ENCODE data around the gene ATP13A2. TPM values are rescaled to one million over a fixed set of nuclear protein-coding genes. Genes with fewer than 3 reads are reported as not detected.

ATP13A2 gene
- polyA plus RNA-seq, 1 of the 3 experiments (the other 2 are of a cell fraction): 29.3 TPM

DNA sequence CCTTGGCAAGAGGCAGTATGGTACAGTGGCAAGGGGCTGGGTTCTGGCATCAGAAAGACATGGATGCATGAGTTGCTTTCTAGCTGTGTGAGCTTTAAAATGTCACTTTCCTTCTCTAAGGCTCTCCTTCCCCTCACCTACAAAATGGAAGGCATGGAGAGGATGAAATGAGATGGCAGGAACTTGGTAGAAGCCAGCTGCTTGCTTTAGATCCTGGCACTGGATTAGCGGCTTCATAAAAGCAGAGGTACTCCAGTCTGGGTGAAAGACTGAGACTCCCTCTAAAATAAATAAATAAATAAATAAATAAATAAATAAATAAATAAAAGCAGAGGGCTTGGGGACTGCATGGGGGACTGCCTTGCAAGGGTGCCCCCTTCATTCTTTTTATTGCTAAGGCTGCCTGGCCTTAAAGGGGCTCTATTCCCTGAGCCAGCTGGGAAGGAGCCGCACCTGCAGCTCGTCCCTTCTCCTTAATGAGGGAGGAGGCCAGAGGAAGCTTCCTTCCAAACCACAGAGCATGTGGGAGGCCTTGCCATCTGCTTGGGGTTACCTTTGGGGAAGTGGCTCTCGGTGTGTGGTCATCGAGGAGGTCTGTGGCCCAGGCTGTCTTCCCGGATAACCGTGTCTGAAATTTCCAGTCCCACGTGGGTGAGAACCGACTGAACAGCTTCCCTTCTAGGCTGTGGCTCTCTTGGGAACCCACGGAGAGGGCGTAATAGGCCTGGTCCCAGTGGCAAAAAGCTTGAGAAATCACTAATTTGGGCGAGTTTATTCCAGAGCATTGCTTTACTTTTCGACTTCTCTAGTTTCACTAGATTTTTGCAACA is 2.0 kb upstream of the ATP13A2 start:
- TF ChIP-seq ELF1 (IDR thresholded peaks at IDR 0.05) (no peak), RCOR1 (IDR thresholded peaks at IDR 0.05; ENCODE audit: low read length) (no peak), FOXJ3 (CRISPR knock-in tag; IDR thresholded peaks at IDR 0.05) (no peak), GATA2 (CRISPR knock-in tag; IDR thresholded peaks at IDR 0.05) (no peak), NFIC (IDR thresholded peaks at IDR 0.05; ENCODE audit: borderline replicate concordance) (no peak), EZH2phosphoT487 (IDR thresholded peaks at IDR 0.05; ENCODE audit: borderline replicate concordance, low read depth) (no peak), EP300 (IDR thresholded peaks at IDR 0.05; ENCODE audit: borderline replicate concordance in 1 of 2, low read depth in 1 of 2, low read length in 1 of 2) (no peak), SIN3A (IDR thresholded peaks at IDR 0.05; ENCODE audit: borderline replicate concordance, low read depth, low read length) (no peak), NRF1 (IDR thresholded peaks at IDR 0.05; ENCODE audit: low read depth, low read length) (no peak)
- H2AFZ ChIP-seq (ENCODE audit: low read depth): no peak overlapping the region
- no peaks in the 10 kb centered on the region for H3K9me3 ChIP-seq
- H3K36me3 ChIP-seq (replicated peaks in 1 of 2; ENCODE audit: control insufficient read depth in 1 of 2, insufficient read depth in 2 of 2, low read length in 1 of 2): peaks cover 0 to 7% of the 10 kb centered on the region in 2 experiments
- no peak overlapping the region for H3K4me3 ChIP-seq (ENCODE audit: low read depth in 2 of 2, low read length in 1 of 2)
- peaks cover 5% of the 10 kb centered on the region for H3F3A ChIP-seq (replicated peaks; ENCODE audit: insufficient read depth)
- POLR2A ChIA-PET: no interaction called here
- no peak overlapping the region for H3K27ac ChIP-seq (ENCODE audit: low read depth in 2 of 2, low read length in 1 of 2)
- CTCF ChIA-PET: interaction anchor here (1.5 to 4.4 kb wide), 3 partner anchors 14 to 62 kb away, joined by 5 to 16 read pairs (median 9); no protein-coding TSS in a partner anchor
- no peak overlapping the region for H3K4me2 ChIP-seq
- H3K9ac ChIP-seq: no peak overlapping the region
- WGBS (ENCODE audit: low lambda C conversion rate): 92% methylated on average over 13 of the region's 13 CpGs
- peaks cover 12 to 22% of the 10 kb centered on the region in 2 experiments; a peak in 2 of 4 replicates for H3K4me1 ChIP-seq (ENCODE audit: control insufficient read depth in 1 of 2, insufficient read depth in 2 of 2, low read depth in 1 of 2, low read length in 1 of 2)
- peaks cover 14% of the 10 kb centered on the region for H4K20me1 ChIP-seq (ENCODE audit: insufficient read depth)
- no peak for DNase-seq
- no peaks in the 10 kb centered on the region for H3K9me2 ChIP-seq
- H3K27me3 ChIP-seq (ENCODE audit: insufficient read depth): no peaks in the 10 kb centered on the region
- H3K79me2 ChIP-seq (ENCODE audit: insufficient read depth): peaks cover 18% of the 10 kb centered on the region

DNA sequence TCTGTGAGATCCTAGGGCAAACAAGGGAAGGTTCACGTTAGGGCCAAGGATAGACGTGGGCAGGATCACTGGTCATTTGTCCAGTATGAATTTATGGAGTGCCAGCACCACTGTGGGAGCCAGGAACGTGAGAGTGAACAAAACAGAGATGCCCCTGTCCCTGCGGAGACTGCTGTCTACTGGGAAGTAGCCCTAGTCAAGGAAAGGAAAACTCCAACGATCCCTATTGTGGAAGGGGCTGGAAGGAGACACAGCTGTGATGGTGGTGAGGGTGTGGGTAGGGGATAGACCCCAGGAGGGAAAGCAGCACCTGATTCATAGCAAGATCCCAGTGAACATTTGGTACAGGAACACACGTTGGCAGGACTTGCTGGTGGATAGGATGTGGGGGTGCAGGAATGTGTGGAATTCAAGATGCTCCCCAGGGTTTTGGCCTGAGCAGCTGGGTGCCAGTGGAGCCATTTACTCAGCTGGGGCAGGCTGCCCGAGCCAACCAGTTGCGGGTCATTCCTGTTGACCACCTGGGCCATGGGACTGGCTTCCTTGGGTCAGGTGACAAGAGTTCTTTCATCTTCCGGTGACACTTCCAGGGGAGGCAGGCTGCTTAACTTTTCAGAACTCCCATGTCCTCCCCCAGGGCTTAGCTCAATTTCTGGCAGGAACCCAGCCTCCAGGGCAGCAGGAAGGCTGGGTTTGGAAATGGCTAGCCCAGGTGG is 1.2 kb upstream of the ATP13A2 start:
- POLR2A ChIA-PET: no interaction called here
- Histone ChIP-seq H3K36me3 (replicated peaks in 1 of 2; ENCODE audit: control insufficient read depth in 1 of 2, insufficient read depth in 2 of 2, low read length in 1 of 2) (no peaks in the 10 kb centered on the region), H3K4me3 (ENCODE audit: low read depth in 2 of 2, low read length in 1 of 2) (no peak overlapping the region), H4K20me1 (ENCODE audit: insufficient read depth) (peaks cover 14% of the 10 kb centered on the region), H3K79me2 (ENCODE audit: insufficient read depth) (peaks cover 21% of the 10 kb centered on the region), H3K4me2 (no peak overlapping the region), H3F3A (replicated peaks; ENCODE audit: insufficient read depth) (peaks cover 5% of the 10 kb centered on the region), H3K27me3 (ENCODE audit: insufficient read depth) (no peaks in the 10 kb centered on the region), H3K27ac (ENCODE audit: low read depth in 2 of 2, low read length in 1 of 2) (no peak overlapping the region), H3K9ac (no peak overlapping the region), H2AFZ (ENCODE audit: low read depth) (no peak overlapping the region), H3K9me2 (no peaks in the 10 kb centered on the region), H3K9me3 (no peaks in the 10 kb centered on the region), H3K4me1 (ENCODE audit: control insufficient read depth in 1 of 2, insufficient read depth in 2 of 2, low read depth in 1 of 2, low read length in 1 of 2) (peaks cover 12 to 22% of the 10 kb centered on the region in 2 experiments; a peak in 2 of 4 replicates)
- WGBS (ENCODE audit: low lambda C conversion rate): 81% methylated on average over 8 of the region's 9 CpGs
- no peak for DNase-seq
- CTCF ChIA-PET: interaction anchor here (1.0 to 4.4 kb wide), 6 partner anchors 15 to 61 kb away, joined by 3 to 16 read pairs (median 7); partner anchors contain the start of gene MFAP2
- TF ChIP-seq GABPA (IDR thresholded peaks at IDR 0.05; ENCODE audit: low read depth) (no peak), GATA2 (CRISPR knock-in tag; IDR thresholded peaks at IDR 0.05) (no peak), EP300 (IDR thresholded peaks at IDR 0.05; ENCODE audit: borderline replicate concordance in 1 of 2, low read depth in 1 of 2, low read length in 1 of 2) (no peak), TAF1 (IDR thresholded peaks at IDR 0.05; ENCODE audit: borderline replicate concordance, low read depth, low read length) (no peak), TCF12 (IDR thresholded peaks at IDR 0.05) (no peak), RCOR1 (IDR thresholded peaks at IDR 0.05; ENCODE audit: low read length) (no peak), POLR2AphosphoS5 (IDR thresholded peaks at IDR 0.05; ENCODE audit: low read depth, low read length) (no peak), RFX5 (IDR thresholded peaks at IDR 0.05; ENCODE audit: low read length) (no peak), EZH2phosphoT487 (IDR thresholded peaks at IDR 0.05; ENCODE audit: borderline replicate concordance, low read depth) (no peak), JUND (IDR thresholded peaks at IDR 0.05) (no peak), FOSL2 (IDR thresholded peaks at IDR 0.05; ENCODE audit: borderline replicate concordance, low read depth) (no peak)
- TF ChIP-seq, protein P1, sequence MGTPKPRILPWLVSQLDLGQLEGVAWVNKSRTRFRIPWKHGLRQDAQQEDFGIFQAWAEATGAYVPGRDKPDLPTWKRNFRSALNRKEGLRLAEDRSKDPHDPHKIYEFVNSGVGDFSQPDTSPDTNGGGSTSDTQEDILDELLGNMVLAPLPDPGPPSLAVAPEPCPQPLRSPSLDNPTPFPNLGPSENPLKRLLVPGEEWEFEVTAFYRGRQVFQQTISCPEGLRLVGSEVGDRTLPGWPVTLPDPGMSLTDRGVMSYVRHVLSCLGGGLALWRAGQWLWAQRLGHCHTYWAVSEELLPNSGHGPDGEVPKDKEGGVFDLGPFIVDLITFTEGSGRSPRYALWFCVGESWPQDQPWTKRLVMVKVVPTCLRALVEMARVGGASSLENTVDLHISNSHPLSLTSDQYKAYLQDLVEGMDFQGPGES (IDR thresholded peaks at IDR 0.05; ENCODE audit: low read depth, low read length): no peak
- TF ChIP-seq, protein P2, sequence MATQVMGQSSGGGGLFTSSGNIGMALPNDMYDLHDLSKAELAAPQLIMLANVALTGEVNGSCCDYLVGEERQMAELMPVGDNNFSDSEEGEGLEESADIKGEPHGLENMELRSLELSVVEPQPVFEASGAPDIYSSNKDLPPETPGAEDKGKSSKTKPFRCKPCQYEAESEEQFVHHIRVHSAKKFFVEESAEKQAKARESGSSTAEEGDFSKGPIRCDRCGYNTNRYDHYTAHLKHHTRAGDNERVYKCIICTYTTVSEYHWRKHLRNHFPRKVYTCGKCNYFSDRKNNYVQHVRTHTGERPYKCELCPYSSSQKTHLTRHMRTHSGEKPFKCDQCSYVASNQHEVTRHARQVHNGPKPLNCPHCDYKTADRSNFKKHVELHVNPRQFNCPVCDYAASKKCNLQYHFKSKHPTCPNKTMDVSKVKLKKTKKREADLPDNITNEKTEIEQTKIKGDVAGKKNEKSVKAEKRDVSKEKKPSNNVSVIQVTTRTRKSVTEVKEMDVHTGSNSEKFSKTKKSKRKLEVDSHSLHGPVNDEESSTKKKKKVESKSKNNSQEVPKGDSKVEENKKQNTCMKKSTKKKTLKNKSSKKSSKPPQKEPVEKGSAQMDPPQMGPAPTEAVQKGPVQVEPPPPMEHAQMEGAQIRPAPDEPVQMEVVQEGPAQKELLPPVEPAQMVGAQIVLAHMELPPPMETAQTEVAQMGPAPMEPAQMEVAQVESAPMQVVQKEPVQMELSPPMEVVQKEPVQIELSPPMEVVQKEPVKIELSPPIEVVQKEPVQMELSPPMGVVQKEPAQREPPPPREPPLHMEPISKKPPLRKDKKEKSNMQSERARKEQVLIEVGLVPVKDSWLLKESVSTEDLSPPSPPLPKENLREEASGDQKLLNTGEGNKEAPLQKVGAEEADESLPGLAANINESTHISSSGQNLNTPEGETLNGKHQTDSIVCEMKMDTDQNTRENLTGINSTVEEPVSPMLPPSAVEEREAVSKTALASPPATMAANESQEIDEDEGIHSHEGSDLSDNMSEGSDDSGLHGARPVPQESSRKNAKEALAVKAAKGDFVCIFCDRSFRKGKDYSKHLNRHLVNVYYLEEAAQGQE (IDR thresholded peaks at IDR 0.05; ENCODE audit: low read depth, low read length): no peak
- TF ChIP-seq, protein P3, sequence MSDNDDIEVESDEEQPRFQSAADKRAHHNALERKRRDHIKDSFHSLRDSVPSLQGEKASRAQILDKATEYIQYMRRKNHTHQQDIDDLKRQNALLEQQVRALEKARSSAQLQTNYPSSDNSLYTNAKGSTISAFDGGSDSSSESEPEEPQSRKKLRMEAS (IDR thresholded peaks at IDR 0.05; ENCODE audit: low read depth): no peak
